Peyer's patch (tissue), 4 donors: ENCODE measurements around the gene LAMB1.

Source experiments
- POLR2A ChIP-seq, 2 donors: fragments of 450-650 bp; IDR thresholded peaks; one replicate each; pipeline ENCODE4 v1.5.1; 2017; ENCODE audit warnings: antibody characterized with exemption in 2 of 2, mild to moderate bottlenecking in 2 of 2, moderate library complexity in 2 of 2
- TF ChIP-seq, protein P1 (sequence below), 6 experiments: fragments of 450-650 bp in 4 of 6; fragments of 200-600 bp in 2 of 6; sonication (generic) in 1 of 6; IDR thresholded peaks; one replicate each; pipeline ENCODE4 v1.5.1; 2017 to 2019; ENCODE audit warnings: antibody characterized with exemption in 6 of 6, mild to moderate bottlenecking in 3 of 6, moderate library complexity in 1 of 6

DNA sequence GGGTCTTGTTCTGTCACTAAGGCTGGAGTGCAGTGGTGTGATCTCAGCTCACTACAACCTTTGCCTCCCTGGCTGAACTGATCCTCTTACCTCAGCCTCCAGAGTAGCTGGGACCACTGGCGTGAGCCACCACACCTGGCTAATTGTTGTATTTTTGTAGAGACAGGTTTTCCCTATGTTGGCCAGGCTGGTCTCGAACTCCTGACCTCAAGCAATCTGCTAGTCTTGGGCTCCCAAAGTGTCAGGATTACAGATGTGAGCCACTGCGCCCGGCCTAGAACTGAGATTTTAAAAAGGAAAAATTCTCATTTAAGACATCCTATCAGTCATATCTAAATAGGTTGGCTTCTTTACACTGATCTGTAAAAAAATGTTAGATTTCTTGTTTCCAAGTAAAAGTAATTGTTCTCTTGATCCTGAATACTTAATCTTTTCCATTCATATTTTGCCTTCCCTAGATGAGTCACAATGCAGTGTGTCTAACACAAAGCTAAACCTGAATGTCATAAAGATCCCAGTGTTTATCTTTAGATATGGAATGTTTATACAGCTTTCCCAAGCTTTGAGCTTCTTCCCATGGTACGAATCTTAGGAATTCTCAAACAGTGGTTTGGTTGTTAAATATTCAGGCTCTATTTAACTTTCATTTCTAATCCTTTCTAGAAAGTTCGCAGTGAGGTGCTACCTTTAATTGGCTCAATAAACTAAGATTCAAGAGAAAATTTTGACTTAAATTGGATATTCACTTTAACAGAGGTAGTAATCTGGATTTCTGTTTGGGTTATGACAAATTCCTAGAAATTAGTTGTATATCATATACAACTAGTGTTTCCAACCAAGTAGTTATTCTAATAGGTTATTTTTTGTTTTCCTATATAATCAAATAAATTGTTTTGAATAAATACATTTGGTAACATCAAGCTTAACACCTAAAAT lies 12.1 kb upstream of the LAMB1 start:
- TF ChIP-seq POLR2A (IDR thresholded peaks at IDR 0.05): no peak
- TF ChIP-seq, protein P1, sequence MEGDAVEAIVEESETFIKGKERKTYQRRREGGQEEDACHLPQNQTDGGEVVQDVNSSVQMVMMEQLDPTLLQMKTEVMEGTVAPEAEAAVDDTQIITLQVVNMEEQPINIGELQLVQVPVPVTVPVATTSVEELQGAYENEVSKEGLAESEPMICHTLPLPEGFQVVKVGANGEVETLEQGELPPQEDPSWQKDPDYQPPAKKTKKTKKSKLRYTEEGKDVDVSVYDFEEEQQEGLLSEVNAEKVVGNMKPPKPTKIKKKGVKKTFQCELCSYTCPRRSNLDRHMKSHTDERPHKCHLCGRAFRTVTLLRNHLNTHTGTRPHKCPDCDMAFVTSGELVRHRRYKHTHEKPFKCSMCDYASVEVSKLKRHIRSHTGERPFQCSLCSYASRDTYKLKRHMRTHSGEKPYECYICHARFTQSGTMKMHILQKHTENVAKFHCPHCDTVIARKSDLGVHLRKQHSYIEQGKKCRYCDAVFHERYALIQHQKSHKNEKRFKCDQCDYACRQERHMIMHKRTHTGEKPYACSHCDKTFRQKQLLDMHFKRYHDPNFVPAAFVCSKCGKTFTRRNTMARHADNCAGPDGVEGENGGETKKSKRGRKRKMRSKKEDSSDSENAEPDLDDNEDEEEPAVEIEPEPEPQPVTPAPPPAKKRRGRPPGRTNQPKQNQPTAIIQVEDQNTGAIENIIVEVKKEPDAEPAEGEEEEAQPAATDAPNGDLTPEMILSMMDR (IDR thresholded peaks at IDR 0.05): no peak
